GM21423 (cell line): ENCODE data around the gene PHPT1.
"Not testable (repeated sequence)": the region's sequence is repeated elsewhere in the genome, so short reads cannot be mapped to it uniquely, and the experiment has no call there.

Experiments used
- ATAC-seq: cut with Tn5 transposase; IDR thresholded peaks from one replicate; pipeline ENCODE4 v1.9.1; 2021; ENCODE audit warnings: mild to moderate bottlenecking, moderate library complexity; ENCODE audit not compliant: unreplicated experiment

Gene PHPT1

DNA sequence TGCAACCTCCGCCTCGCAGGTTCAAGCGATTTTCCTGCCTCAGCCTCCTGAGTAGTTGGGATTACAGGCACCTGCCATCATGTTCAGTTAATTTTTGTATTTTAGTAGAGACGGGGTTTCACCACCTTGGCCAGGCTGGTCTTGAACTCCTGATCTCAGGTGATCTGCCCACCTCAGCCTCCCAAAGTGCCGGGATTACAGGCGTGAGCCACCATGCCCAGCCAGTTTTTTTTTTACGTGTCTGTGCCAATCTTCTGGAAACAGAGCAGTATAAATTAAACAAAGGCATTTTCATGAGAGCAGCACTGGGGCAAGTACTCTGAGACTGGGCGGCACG, 33.7 kb downstream of the PHPT1 start:
- not testable (repeated sequence) for ATAC-seq

DNA sequence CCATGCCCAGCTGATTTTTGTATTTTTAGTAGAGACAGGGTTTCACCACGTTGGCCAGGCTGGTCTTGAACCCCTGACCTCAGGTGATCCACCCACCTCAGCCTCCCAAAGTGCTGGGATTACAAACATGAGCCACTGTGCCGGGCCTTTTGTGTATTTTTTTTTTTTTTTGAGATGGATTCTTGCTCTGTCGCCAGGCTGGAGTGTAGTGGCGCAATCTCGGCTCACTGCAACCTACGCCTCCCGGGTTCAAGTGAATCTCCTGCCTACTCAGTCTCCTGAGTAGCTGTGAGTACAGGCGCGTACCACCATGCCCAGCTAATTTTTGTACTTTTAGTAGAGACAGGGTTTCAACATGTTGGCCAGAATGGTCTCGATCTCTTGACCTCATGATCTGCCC, 34.5 kb downstream of the PHPT1 start:
- not testable (repeated sequence) for ATAC-seq

GRCh38 chr9:136885950-136886578, 36.9 kb downstream of the PHPT1 start, which contains the start of gene TRAF2:
Gene TRAF2, plus strand, starts transcription at chr9:136886516. Its CDS starts 12,225 bp downstream, at chr9:136898741.
- peak; percentile 74 for ATAC-seq

DNA sequence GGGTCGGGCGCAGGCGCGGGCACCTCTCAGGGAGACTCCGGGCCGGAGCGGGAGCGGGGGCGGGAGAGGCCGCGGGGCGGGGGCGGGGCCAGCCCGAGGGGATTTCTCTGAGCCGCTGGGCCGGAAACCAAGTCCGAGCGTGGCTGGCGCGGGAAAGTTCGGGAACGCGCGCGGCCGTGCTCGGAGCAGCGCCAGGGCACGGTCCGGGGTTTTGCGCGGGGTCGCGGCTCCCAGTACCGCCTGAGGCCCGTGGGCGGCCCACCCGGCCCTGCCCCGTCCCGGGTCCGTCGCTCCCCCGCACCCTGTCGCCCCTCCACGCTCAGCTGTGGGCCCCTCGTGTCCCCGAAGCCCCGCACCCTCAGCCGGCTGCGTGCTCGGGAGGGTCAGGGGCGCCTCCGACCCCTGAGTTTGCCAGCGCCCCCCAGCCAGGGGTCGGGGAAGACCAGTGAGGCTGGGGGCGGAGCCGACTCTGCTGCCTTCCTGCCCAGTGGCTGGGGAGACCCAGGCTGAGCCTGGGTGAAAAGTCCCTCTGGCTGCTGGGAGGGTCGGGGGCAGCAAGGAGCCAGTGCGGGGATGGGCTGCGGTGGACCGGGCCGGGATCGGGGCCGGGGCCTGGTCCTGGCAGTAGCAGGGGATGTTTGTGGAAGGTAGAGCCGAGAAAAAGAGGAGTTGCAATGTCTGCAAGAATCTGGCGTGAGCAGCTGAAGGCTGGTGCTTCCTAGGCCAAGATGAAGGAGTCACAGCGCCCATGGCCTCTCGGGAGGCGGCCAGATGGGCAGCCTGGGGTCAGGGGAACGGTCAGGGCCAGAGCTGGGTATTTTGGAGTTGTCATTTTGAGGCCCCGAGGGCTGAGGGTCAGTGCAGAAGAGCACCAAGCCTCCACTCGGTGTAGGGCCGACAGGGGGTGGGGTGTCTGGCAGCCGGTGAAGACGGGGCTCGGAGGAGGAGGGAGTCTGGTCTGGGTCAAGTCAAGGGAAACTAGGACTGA, 37.7 kb downstream of the PHPT1 start:
- peak; percentile 32 for ATAC-seq

DNA sequence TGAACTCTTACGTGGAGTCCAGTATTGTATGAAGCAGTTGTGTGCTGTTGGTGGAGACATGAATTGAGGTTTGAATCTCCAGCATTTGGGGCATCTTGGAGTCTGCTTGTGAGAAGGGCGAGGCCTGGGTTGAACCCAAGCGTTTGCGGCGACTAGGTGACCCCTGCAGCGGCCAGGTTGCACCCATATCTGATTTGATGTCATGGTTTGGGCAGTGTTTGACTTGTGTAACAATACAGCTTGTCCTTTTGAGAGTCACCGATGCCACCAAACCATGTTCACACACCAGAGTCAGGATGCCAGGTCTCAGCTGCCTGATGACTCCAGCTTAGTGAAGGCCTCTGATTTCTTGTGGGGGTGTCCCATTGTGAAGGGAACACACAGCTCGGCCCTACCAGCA, 39.2 kb downstream of the PHPT1 start:
- no peak for ATAC-seq

DNA sequence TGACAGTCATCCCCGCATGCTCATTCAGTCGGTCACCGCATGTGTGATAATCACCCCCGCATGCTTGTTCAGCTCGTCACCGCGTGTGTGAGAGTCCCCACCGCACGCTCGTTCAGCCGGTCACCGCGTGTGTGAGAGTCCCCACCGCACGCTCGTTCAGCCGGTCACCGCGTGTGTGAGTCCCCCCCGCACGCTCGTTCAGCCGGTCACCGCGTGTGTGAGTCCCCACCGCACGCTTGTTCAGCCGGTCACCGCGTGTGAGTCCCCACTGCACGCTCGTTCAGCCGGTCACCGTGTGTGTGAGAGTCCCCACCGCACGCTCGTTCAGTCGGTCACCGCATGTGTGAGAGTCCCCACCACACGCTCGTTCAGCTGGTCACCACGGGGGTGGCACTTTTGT, 40.6 kb downstream of the PHPT1 start:
- no peak for ATAC-seq

- ATAC-seq = no peak
Measured at GRCh38 chr9:136890661-136891060, 41.5 kb downstream of the PHPT1 start.

DNA sequence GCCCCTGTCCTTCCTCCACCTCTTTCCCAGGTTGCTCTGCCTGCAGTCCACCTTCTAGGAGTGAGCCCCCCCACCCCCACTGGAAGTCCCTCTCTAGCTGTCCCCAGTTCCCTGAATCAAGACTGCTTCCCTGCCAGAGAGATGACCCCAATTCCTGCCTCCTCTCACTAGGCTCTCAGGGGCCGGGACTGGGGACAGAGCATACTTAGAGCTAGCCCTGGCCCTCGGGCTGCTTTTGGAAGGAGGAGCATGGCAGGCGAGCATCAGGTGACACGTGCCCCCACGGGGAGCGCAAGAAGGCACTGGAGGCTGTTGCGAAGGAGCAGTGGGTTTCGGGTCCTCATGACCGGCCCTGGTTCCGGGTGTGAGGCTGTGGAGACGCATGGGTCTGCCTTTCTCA, 46.8 kb downstream of the PHPT1 start:
- ATAC-seq = no peak

DNA sequence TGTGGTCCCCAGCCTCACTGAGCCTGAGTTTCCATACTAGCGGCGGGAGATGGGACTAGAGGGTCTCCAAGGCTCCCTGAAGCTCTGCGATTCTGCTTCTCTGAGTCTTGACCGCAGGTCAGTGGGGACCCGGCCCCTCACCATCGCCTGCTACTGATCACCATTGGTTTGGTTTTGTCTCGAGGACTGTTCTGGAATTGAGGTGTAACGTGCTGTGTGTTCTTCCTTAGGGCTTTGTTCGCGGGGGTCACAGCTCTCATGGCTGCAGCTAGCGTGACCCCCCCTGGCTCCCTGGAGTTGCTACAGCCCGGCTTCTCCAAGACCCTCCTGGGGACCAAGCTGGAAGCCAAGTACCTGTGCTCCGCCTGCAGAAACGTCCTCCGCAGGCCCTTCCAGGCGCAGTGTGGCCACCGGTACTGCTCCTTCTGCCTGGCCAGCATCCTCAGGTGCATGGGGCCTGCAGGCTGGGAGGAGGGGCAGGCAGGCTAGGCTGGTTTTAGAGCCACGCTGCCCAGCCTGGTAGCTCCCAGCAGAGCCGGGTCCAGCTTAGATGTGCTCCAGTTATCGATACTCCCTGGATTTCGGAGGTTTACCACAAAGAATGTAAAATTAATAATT, 49.4 kb downstream of the PHPT1 start:
- ATAC-seq = no peak

- no peak for ATAC-seq
Measured at GRCh38 chr9:136899196-136899595, 50.0 kb downstream of the PHPT1 start.

DNA sequence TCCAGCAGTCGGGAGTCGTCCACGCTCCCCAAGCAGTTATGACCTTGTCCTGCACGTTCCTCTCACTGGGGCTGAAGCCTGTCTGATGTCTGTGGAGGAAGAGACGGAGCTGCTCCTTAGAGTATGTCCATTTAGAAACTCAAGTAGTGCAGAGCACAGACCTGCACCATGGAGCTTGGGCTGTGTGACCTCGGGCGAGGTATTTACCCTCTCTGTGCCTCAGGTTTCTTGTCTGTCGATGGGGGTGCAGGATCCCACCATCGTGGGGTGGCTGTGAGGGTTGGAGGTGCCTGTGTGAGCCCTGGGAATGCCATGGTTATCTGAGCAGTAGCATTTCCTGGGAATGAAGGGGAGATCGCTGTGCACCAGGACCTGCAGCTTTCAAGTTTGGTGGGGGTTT, 51.3 kb downstream of the PHPT1 start:
- no peak for ATAC-seq
